Vagina (tissue), 2 donors: ENCODE measurements around the gene TOR4A.

ENCODE experiments used
- CTCF ChIP-seq, 3 experiments: fragments of 450-650 bp in 2 of 3; fragments of 200-600 bp in 1 of 3; sonication (generic) in 1 of 3; IDR thresholded peaks; one replicate each; pipeline ENCODE4 v1.5.1; 2017 to 2019; ENCODE audit warnings: antibody characterized with exemption in 3 of 3, mild to moderate bottlenecking in 2 of 3, moderate library complexity in 2 of 3
- POLR2AphosphoS5 ChIP-seq, 2 donors: sonication (generic); formaldehyde crosslinking; IDR thresholded peaks; one replicate each; pipeline ENCODE4 v1.9.0; 2017; ENCODE audit warnings: antibody characterized with exemption in 2 of 2, mild to moderate bottlenecking in 2 of 2, low read depth in 1 of 2; ENCODE audit not compliant: insufficient read depth in 1 of 2

DNA sequence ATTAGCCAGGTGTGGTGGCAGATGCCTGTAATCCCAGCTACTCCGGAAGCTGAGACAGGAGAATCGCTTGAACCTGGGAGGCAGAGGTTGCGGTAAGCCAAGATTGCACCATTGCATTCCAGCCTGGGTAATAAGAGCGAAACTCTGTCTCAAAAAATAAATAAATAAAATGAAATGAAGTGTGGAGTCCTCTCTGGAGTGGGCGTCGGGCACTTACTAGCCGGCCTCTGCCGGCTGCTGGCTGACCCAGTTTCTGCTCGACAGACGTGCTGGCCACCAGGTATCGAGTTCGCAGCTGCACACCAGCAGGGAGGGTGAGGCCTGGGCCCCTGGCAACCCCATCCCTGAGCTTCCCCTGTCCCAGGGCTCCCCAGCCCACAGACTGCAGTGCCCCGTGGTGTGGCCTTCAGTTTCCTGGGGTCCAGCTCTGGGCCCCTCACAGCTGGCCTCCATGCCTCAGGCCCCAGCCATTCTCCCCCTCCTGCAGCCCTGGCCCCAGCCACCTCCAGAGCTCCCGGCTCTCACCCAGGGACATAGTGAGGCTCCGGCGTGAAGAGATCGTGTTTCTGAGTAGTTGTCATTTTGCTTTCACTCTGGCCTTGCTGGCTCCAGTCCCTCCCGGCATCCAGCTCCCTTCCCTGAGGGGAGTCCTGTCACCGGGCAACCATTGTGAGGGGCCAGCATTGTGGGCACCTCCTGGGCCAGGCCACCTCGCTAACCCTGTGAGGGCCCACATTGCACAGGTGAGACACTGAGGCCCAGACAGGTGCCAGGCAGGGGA lies 30.2 kb upstream of the TOR4A start:
- TF ChIP-seq POLR2AphosphoS5 (IDR thresholded peaks at IDR 0.05; ENCODE audit: insufficient read depth in 1 of 2, low read depth in 1 of 2), result no peak
- no peak for TF ChIP-seq CTCF (IDR thresholded peaks at IDR 0.05)
